Measurements from ENCODE around the gene KIF1C. TPM values are rescaled to one million over a fixed set of nuclear protein-coding genes. Genes with fewer than 3 reads are reported as not detected.

Gene KIF1C
- total and polyA plus RNA-seq, 8 donors: 22.3 to 103 (median 75.4) TPM

GRCh38 chr17:4972322-4972721, 25.4 kb upstream of the KIF1C start:
- Histone ChIP-seq H3K9me3 (no peaks in the 10 kb centered on the region), H3K27ac (no peak overlapping the region), H3K4me3 (no peak overlapping the region), H3K4me1 (peaks cover 0 to 11% (median 4%) of the 10 kb centered on the region in 3 donors), H3K36me3 (peaks cover 0 to 16% (median 0%) of the 10 kb centered on the region in 3 donors), H3K27me3 (no peaks in the 10 kb centered on the region)
- intact Hi-C loops (cut with DNase I): no loop called here
- DNase-seq (no peak), FAIRE-seq (no peak), ATAC-seq (no peak)
- WGBS, 2 donors: 91 to 94% methylated on average over 12 of the region's 12 CpGs
- TF ChIP-seq, protein P1, sequence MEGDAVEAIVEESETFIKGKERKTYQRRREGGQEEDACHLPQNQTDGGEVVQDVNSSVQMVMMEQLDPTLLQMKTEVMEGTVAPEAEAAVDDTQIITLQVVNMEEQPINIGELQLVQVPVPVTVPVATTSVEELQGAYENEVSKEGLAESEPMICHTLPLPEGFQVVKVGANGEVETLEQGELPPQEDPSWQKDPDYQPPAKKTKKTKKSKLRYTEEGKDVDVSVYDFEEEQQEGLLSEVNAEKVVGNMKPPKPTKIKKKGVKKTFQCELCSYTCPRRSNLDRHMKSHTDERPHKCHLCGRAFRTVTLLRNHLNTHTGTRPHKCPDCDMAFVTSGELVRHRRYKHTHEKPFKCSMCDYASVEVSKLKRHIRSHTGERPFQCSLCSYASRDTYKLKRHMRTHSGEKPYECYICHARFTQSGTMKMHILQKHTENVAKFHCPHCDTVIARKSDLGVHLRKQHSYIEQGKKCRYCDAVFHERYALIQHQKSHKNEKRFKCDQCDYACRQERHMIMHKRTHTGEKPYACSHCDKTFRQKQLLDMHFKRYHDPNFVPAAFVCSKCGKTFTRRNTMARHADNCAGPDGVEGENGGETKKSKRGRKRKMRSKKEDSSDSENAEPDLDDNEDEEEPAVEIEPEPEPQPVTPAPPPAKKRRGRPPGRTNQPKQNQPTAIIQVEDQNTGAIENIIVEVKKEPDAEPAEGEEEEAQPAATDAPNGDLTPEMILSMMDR (IDR thresholded peaks at IDR 0.05): no peak

- ATAC-seq: no peak
- Histone ChIP-seq H3K27ac (no peak overlapping the region), H3K9me3 (no peaks in the 10 kb centered on the region), H3K4me1 (peaks cover 0 to 11% (median 4%) of the 10 kb centered on the region in 3 donors), H3K4me3 (no peak overlapping the region), H3K36me3 (peaks cover 0 to 20% (median 0%) of the 10 kb centered on the region in 3 donors), H3K27me3 (no peaks in the 10 kb centered on the region)
- intact Hi-C loops (cut with DNase I): no loop called here
- DNase-seq: no peak
- TF ChIP-seq, protein P1 (IDR thresholded peaks at IDR 0.05): no peak
- WGBS, 2 donors: 86 to 92% methylated on average over 12 of the region's 12 CpGs
- no peak for FAIRE-seq
These were observed 25.0 kb upstream of the KIF1C start for GRCh38 chr17:4972752-4973151.

DNA sequence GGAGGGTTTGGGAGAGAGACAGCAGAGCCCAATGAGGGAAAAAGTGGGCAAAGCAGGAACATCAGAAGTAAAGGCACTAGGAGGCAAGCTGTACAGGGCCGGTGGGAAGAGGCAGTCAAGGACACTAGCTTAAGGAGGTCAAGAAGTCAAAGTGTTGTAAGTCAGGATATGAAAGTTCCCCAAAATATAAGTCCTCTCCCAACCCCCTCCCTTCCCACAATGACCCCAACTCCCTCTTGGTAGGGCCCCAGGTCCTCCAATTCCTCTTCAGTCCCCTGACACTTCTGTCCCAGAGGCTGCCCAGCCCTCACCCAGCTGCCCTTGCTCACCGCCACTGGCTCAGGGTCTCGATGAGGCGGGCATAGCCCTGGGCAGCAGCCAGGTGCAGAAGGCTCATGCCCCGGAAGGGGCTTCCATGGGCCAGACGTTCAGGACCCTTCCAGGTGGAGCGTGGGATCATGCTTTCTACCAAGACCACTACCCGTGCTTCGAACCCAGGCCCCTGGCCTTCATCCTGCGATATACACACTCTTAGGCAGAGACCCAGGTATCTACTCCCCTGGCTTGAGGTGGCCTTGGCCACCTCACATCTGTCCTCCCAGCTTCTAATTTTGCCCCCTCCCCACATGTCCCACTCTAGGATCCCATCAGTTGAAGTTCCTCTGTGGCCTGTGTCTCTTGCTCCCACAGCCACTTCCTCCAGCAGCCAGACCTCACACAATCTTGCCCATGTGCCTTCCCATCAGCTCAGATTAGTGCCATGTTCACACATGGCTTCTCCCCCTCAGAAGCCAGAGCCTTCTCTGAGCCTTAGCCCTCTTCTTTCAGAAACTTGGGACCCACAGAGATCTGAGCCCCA, 24.3 kb upstream of the KIF1C start:
- WGBS, 2 donors: 85 to 88% methylated on average over 10 of the region's 10 CpGs
- H3K27me3 ChIP-seq: no peaks in the 10 kb centered on the region
- H3K27ac ChIP-seq: no peak overlapping the region
- no peak for ATAC-seq
- DNase-seq: no peak
- FAIRE-seq: no peak
- peaks cover 0 to 9% (median 4%) of the 10 kb centered on the region in 3 donors for H3K4me1 ChIP-seq
- TF ChIP-seq, protein P1 (IDR thresholded peaks at IDR 0.05): no peak
- peaks cover 0 to 24% (median 0%) of the 10 kb centered on the region in 3 donors for H3K36me3 ChIP-seq
- no peaks in the 10 kb centered on the region for H3K9me3 ChIP-seq
- intact Hi-C loops (cut with DNase I): no loop called here
- H3K4me3 ChIP-seq: no peak overlapping the region

GRCh38 chr17:4974115-4974670, 23.6 kb upstream of the KIF1C start:
- no peak for FAIRE-seq
- intact Hi-C loops (cut with DNase I): no loop called here
- TF ChIP-seq, protein P1 (IDR thresholded peaks at IDR 0.05): no peak
- Histone ChIP-seq H3K36me3 (peaks cover 0 to 24% (median 0%) of the 10 kb centered on the region in 3 donors), H3K27me3 (no peaks in the 10 kb centered on the region), H3K4me3 (no peak overlapping the region), H3K27ac (no peak overlapping the region), H3K9me3 (no peaks in the 10 kb centered on the region), H3K4me1 (peaks cover 0 to 4% (median 3%) of the 10 kb centered on the region in 3 donors)
- DNase-seq: no peak
- ATAC-seq: no peak
- 85 to 90% methylated on average over 9 of the region's 9 CpGs for WGBS, 2 donors

DNA sequence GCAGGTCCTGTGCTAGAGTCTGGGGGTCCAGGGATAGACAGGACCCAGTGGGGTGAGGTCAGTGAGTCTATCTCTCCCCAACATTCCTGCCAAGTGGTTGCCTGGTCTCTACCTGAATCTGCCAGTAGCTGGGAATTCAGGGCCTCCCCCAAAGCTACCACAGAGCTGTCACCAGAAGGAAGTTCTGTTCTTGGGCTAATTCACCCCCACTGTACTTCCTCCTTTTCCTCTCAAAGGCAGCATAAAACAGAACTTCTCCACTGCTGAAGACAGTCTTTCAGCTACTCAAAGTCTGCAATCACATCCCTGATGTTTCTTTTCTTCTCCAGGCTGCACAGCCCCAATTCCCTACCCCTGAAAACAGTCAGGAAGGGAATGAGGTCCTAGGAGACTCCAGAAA, 19.0 kb upstream of the KIF1C start:
- H3K4me1 ChIP-seq: peaks cover 0 to 4% (median 3%) of the 10 kb centered on the region in 3 donors
- H3K27me3 ChIP-seq: no peaks in the 10 kb centered on the region
- FAIRE-seq (no peak), ATAC-seq (peak in 1 of 4 donors; percentile 28), DNase-seq (no peak)
- intact Hi-C loops (cut with DNase I): no loop called here
- no peak overlapping the region for H3K27ac ChIP-seq
- no peak overlapping the region for H3K4me3 ChIP-seq
- TF ChIP-seq, protein P1 (IDR thresholded peaks at IDR 0.05): no peak
- H3K36me3 ChIP-seq: peaks cover 0 to 15% (median 6%) of the 10 kb centered on the region in 3 donors
- H3K9me3 ChIP-seq: no peaks in the 10 kb centered on the region

Data from pancreas (tissue), 10 donors.